K562 (cell line): ENCODE results near the gene NDUFS6.

Experiments used
- BRCA1 ChIP-seq, 2 experiments: fragments of 450-650 bp in 1 of 2; sonication (generic) in 1 of 2; formaldehyde crosslinking in 1 of 2; IDR thresholded peaks; 2 replicates each; pipeline versions ENCODE4 v1.5.0 to v1.6.1; 2017 to 2020; ENCODE audit warnings: mild to moderate bottlenecking in 1 of 2, missing genetic modification reagents in 1 of 2
- CTCF ChIP-seq, 3 experiments: IDR thresholded peaks in 2 of 3; conservative IDR thresholded peaks in 1 of 3; 2 replicates each; pipeline ENCODE4 v1.5.1; 2011 to 2012; ENCODE audit warnings: low read length in 3 of 3, mild to moderate bottlenecking in 3 of 3, control low read depth in 2 of 3, improper control_type of control experiment in 1 of 3, inconsistent platforms in 1 of 3, low read depth in 1 of 3, mixed read lengths in 1 of 3, moderate library complexity in 1 of 3; ENCODE audit not compliant: insufficient read depth in 2 of 3
- ELF4 ChIP-seq: fragments of 450-650 bp; formaldehyde crosslinking; IDR thresholded peaks from 2 replicates; pipeline ENCODE4 v1.4.0; 2022; ENCODE audit warnings: missing genetic modification characterization
- GATAD2B ChIP-seq: fragments of 450-650 bp; IDR thresholded peaks from 2 replicates; pipeline ENCODE4 v1.6.1; 2017; ENCODE audit warnings: mild to moderate bottlenecking, borderline replicate concordance
- KLF1 ChIP-seq: fragments of 450-650 bp; IDR thresholded peaks from 2 replicates; pipeline ENCODE4 v1.6.1; 2016; ENCODE audit warnings: missing genetic modification characterization, missing compliant biosample characterization
- NR1H2 ChIP-seq: sonication (generic); formaldehyde crosslinking; IDR thresholded peaks from 2 replicates; pipeline ENCODE4 v1.4.0; 2020; ENCODE audit warnings: mild to moderate bottlenecking, missing genetic modification reagents
- NRF1 ChIP-seq, 2 experiments: fragments of 450-650 bp; IDR thresholded peaks in 1 of 2; conservative IDR thresholded peaks in 1 of 2; 2 replicates each; pipeline ENCODE4 v1.6.1; 2014; ENCODE audit warnings: mild to moderate bottlenecking in 2 of 2
- SAP30 ChIP-seq: fragments of 200-600 bp; sonication (generic); IDR thresholded peaks from 2 replicates; pipeline ENCODE4 v1.6.1; 2012; ENCODE audit warnings: borderline replicate concordance, low read depth, mild to moderate bottlenecking, moderate library complexity, low read length, control low read depth, inconsistent platforms; ENCODE audit not compliant: insufficient read depth, poor library complexity, severe bottlenecking
- SIX5 ChIP-seq, 2 experiments: IDR thresholded peaks; 2 replicates each; pipeline ENCODE4 v1.6.1; 2011; ENCODE audit warnings: low read length in 2 of 2, borderline replicate concordance in 1 of 2, low read depth in 1 of 2, mild to moderate bottlenecking in 1 of 2, moderate library complexity in 1 of 2; ENCODE audit not compliant: insufficient read depth in 1 of 2
- U2AF2 ChIP-seq: fragments of 200-400 bp; formaldehyde crosslinking; optimal IDR thresholded peaks from 2 replicates; pipeline ENCODE3; 2017; ENCODE audit warnings: low read depth, mild to moderate bottlenecking, low read length
- TF ChIP-seq, protein P1 (sequence below): fragments of 250-450 bp; sonication (Bioruptor Pico); IDR thresholded peaks from 2 replicates; pipeline ENCODE4 v1.8.0; 2021; ENCODE audit warnings: mild to moderate bottlenecking, moderate library complexity
- TF ChIP-seq, protein P2 (sequence below): sonication (generic); formaldehyde crosslinking; IDR thresholded peaks from 2 replicates; pipeline ENCODE4 v1.8.1; 2023; ENCODE audit warnings: mild to moderate bottlenecking, missing genetic modification reagents
- TF ChIP-seq, protein P3 (sequence below): sonication (generic); formaldehyde crosslinking; IDR thresholded peaks from 2 replicates; pipeline ENCODE4 v1.8.0; 2022; ENCODE audit warnings: missing genetic modification reagents, mild to moderate bottlenecking, borderline replicate concordance

- TF ChIP-seq KLF1 (no peak), NRF1 (conservative IDR thresholded peaks at IDR 0.05 in 1 of 2, IDR thresholded peaks at IDR 0.05 in 1 of 2) (no peak), SIX5 (IDR thresholded peaks at IDR 0.05; ENCODE audit: borderline replicate concordance in 1 of 2, insufficient read depth in 1 of 2, low read depth in 1 of 2, low read length in 2 of 2) (no peak), U2AF2 (no peak), GATAD2B (no peak), CTCF (IDR thresholded peaks at IDR 0.05 in 2 of 3, conservative IDR thresholded peaks at IDR 0.05 in 1 of 3; ENCODE audit: insufficient read depth in 2 of 3, low read depth in 1 of 3, low read length in 3 of 3) (no peak), BRCA1 (IDR thresholded peaks at IDR 0.05) (no peak), BRCA1 (CRISPR knock-in tag; IDR thresholded peaks at IDR 0.05) (no peak), NR1H2 (CRISPR knock-in tag) (no peak), ELF4 (CRISPR knock-in tag) (no peak), SAP30 (no peak)
- TF ChIP-seq, protein P1, sequence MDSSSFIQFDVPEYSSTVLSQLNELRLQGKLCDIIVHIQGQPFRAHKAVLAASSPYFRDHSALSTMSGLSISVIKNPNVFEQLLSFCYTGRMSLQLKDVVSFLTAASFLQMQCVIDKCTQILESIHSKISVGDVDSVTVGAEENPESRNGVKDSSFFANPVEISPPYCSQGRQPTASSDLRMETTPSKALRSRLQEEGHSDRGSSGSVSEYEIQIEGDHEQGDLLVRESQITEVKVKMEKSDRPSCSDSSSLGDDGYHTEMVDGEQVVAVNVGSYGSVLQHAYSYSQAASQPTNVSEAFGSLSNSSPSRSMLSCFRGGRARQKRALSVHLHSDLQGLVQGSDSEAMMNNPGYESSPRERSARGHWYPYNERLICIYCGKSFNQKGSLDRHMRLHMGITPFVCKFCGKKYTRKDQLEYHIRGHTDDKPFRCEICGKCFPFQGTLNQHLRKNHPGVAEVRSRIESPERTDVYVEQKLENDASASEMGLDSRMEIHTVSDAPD (CRISPR knock-in tag), result no peak
- TF ChIP-seq, protein P2, sequence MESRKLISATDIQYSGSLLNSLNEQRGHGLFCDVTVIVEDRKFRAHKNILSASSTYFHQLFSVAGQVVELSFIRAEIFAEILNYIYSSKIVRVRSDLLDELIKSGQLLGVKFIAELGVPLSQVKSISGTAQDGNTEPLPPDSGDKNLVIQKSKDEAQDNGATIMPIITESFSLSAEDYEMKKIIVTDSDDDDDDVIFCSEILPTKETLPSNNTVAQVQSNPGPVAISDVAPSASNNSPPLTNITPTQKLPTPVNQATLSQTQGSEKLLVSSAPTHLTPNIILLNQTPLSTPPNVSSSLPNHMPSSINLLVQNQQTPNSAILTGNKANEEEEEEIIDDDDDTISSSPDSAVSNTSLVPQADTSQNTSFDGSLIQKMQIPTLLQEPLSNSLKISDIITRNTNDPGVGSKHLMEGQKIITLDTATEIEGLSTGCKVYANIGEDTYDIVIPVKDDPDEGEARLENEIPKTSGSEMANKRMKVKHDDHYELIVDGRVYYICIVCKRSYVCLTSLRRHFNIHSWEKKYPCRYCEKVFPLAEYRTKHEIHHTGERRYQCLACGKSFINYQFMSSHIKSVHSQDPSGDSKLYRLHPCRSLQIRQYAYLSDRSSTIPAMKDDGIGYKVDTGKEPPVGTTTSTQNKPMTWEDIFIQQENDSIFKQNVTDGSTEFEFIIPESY (CRISPR knock-in tag), result no peak
- TF ChIP-seq, protein P3, sequence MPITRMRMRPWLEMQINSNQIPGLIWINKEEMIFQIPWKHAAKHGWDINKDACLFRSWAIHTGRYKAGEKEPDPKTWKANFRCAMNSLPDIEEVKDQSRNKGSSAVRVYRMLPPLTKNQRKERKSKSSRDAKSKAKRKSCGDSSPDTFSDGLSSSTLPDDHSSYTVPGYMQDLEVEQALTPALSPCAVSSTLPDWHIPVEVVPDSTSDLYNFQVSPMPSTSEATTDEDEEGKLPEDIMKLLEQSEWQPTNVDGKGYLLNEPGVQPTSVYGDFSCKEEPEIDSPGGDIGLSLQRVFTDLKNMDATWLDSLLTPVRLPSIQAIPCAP, result no peak
Observed at GRCh38 chr5:1836176-1836890, 35.1 kb downstream of the NDUFS6 start.
